ENCODE results near the gene ST8SIA6. TPM values are rescaled to one million over a fixed set of nuclear protein-coding genes. Genes with fewer than 3 reads are reported as not detected.
A peak's percentile ranks its signal among the peaks of the same experiment; 100 is the strongest.

Gene ST8SIA6
- total and polyA plus RNA-seq, 2 of the 8 experiments (the other 6 are each of a cell fraction or from before 2014, with no cell fraction given): 0.70 to 1.1 TPM

DNA sequence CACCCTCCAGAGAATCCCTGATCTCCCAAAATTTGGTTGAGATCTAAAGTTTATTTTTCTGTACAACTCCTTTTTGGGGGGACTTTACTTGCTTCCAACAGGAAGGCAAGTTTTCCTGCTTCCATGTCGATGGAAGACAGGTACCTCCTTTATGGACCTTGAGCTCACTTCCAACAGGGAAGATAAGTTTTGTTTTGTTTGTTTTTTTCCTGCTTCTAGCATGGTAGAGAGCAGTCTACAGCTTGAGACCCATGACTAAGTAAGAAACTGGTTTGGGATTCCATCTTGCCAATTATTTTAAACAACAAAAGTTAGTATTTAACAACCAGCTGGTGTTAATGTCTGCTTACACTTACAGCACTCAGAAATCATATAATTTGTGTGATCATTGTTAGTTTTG is 74.4 kb downstream of the ST8SIA6 start:
- CTCF ChIA-PET (ENCODE audit: partially characterized antibody): interaction anchor here (0.9 to 7.4 kb wide), 10 partner anchors 9 to 295 kb away, joined by 3 to 93 read pairs (median 4); no protein-coding TSS in a partner anchor
- no peak overlapping the region for H2BK12ac ChIP-seq (ENCODE audit: low read depth, low read length)
- H3K23ac ChIP-seq (ENCODE audit: insufficient read length): no peak overlapping the region
- no peak overlapping the region for H4K5ac ChIP-seq (ENCODE audit: insufficient read length, low read depth, low read length)
- TF ChIP-seq, protein P1, sequence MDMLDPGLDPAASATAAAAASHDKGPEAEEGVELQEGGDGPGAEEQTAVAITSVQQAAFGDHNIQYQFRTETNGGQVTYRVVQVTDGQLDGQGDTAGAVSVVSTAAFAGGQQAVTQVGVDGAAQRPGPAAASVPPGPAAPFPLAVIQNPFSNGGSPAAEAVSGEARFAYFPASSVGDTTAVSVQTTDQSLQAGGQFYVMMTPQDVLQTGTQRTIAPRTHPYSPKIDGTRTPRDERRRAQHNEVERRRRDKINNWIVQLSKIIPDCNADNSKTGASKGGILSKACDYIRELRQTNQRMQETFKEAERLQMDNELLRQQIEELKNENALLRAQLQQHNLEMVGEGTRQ (IDR thresholded peaks at IDR 0.05; ENCODE audit: low read length): no peak
- TF ChIP-seq BCL11A (IDR thresholded peaks at IDR 0.05; ENCODE audit: low read depth in 2 of 2, low read length in 2 of 2) (no peak), RBBP5 (IDR thresholded peaks at IDR 0.05; ENCODE audit: borderline replicate concordance, low read depth, low read length) (no peak), SRF (IDR thresholded peaks at IDR 0.05; ENCODE audit: low read depth, low read length) (no peak), EGR1 (IDR thresholded peaks at IDR 0.05; ENCODE audit: borderline replicate concordance, low read depth, low read length) (no peak), MAFK (IDR thresholded peaks at IDR 0.05; ENCODE audit: low read depth, low read length) (no peak), KDM4A (IDR thresholded peaks at IDR 0.05; ENCODE audit: low read depth, low read length, severe bottlenecking) (no peak), POLR2A (IDR thresholded peaks at IDR 0.05; ENCODE audit: control extremely low read depth in 1 of 2, low read depth in 2 of 2, low read length in 2 of 2) (no peak), NANOG (IDR thresholded peaks at IDR 0.05; ENCODE audit: insufficient read depth, low read depth, low read length, poor library complexity, severe bottlenecking) (no peak), SUZ12 (IDR thresholded peaks at IDR 0.05; ENCODE audit: low read length) (no peak)
- peaks cover 0 to 7% (median 2%) of the 10 kb centered on the region in 4 experiments; a peak in 3 of 7 replicates for H3K4me1 ChIP-seq (replicated peaks in 1 of 4; ENCODE audit: control insufficient read depth in 3 of 4, insufficient read depth in 4 of 4, low read length in 3 of 4)
- H3K79me2 ChIP-seq (ENCODE audit: control insufficient read depth in 1 of 2, insufficient read depth in 2 of 2, low read length in 2 of 2): no peaks in the 10 kb centered on the region
- FAIRE-seq (peak; percentile 58), DNase-seq (ENCODE audit: low read depth in 1 of 2, low spot score in 2 of 2) (no peak)
- POLR2A ChIA-PET (ENCODE audit: partially characterized antibody): interaction anchor here (0.7 kb wide), 1 partner anchor 74 kb away, joined by 3 read pairs; no protein-coding TSS in a partner anchor
- H3K14ac ChIP-seq (ENCODE audit: insufficient read length): no peak overlapping the region
- H3K27me3 ChIP-seq (replicated peaks in 1 of 4; ENCODE audit: control insufficient read depth in 3 of 4, extremely low read depth in 1 of 4, insufficient read depth in 3 of 4, low read length in 3 of 4): no peaks in the 10 kb centered on the region
- H2BK15ac ChIP-seq (ENCODE audit: low read length): no peak overlapping the region
- no peaks in the 10 kb centered on the region for H3K9me3 ChIP-seq (ENCODE audit: insufficient read depth in 2 of 2, low read depth in 1 of 2, low read length in 1 of 2)
- no peak overlapping the region for H2BK20ac ChIP-seq (ENCODE audit: low read length)
- no peak overlapping the region for H2AK5ac ChIP-seq (ENCODE audit: low read depth, low read length)
- no peaks in the 10 kb centered on the region for H4K20me1 ChIP-seq (replicated peaks in 1 of 2; ENCODE audit: control insufficient read depth in 1 of 2, insufficient read depth in 2 of 2, low read length in 2 of 2)
- no peak overlapping the region for H2BK120ac ChIP-seq (replicated peaks; ENCODE audit: low read depth, low read length)
- 93% methylated on average over 1 of the region's 1 CpG; no CpG with 5 or more reads in 1 of the 2 experiments for WGBS, 2 experiments (ENCODE audit: extremely low coverage in 1 of 2, insufficient coverage in 1 of 2, insufficient read length in 1 of 2, insufficient replicate concordance in 2 of 2, low coverage in 1 of 2, low lambda C conversion rate in 2 of 2, missing lambda C conversion rate in 1 of 2)
- H3K4me2 ChIP-seq (ENCODE audit: insufficient read depth in 1 of 2, low read depth in 2 of 2, low read length in 2 of 2): 0 out of 4 replicates have a peak overlapping the region, but pooled peaks of 1 of the 2 experiments have one; percentile 32
- H2BK5ac ChIP-seq (ENCODE audit: low read depth, low read length): no peak overlapping the region
- H3K79me1 ChIP-seq (ENCODE audit: low read depth, low read length): no peaks in the 10 kb centered on the region
- no peak overlapping the region for H3K9ac ChIP-seq (replicated peaks in 1 of 4; ENCODE audit: extremely low read depth in 1 of 4, low read depth in 3 of 4, low read length in 3 of 4)
- no peaks in the 10 kb centered on the region for H3K36me3 ChIP-seq (ENCODE audit: control insufficient read depth in 2 of 4, insufficient read depth in 4 of 4, low read length in 3 of 4)
- no peak overlapping the region for H3K56ac ChIP-seq (replicated peaks; ENCODE audit: insufficient read length, low read depth, low read length)
- no peak overlapping the region for H3K27ac ChIP-seq (ENCODE audit: low read depth, low read length)
- H4K91ac ChIP-seq (replicated peaks; ENCODE audit: insufficient read length, low read length): no peak overlapping the region
- no peak overlapping the region for H3K4me3 ChIP-seq (ENCODE audit: extremely low read depth in 1 of 4, insufficient read depth in 2 of 4, low read depth in 3 of 4, low read length in 4 of 4)
- no peak overlapping the region for H3K4ac ChIP-seq (replicated peaks; ENCODE audit: insufficient read length, low read depth, low read length)
- peaks cover 3% of the 10 kb centered on the region for H3K23me2 ChIP-seq (ENCODE audit: low read depth, low read length)
- H2AFZ ChIP-seq (ENCODE audit: low read length): no peak overlapping the region
- no peak overlapping the region for H3K18ac ChIP-seq (ENCODE audit: extremely low read depth, low read length)
- no peak overlapping the region for H4K8ac ChIP-seq (ENCODE audit: extremely low read depth, insufficient read depth, low read length)

All from H1 (cell line).